Dendritic cell treated with granulocyte-macrophage colony-stimulating factor and Interleukin-4, amounts not matched to agents 40 ng/mL and 50 ng/mL, for 4 days (primary cell): ENCODE data around the gene SEPTIN11.
"Not testable (repeated sequence)": the region's sequence is repeated elsewhere in the genome, so short reads cannot be mapped to it uniquely, and the experiment has no call there.

Source experiments
- H3K27ac Mint-ChIP-seq: one replicate; pipeline ENCODE4 v1.8.0; 2022; ENCODE audit warnings: mild to moderate bottlenecking, mixed read lengths
- H3K27me3 Mint-ChIP-seq: one replicate; pipeline ENCODE4 v1.8.0; 2022; ENCODE audit warnings: mild to moderate bottlenecking, mixed read lengths
- H3K36me3 Mint-ChIP-seq: one replicate; pipeline ENCODE4 v1.8.0; 2022; ENCODE audit warnings: low read depth, mixed read lengths
- H3K4me1 Mint-ChIP-seq: one replicate; pipeline ENCODE4 v1.8.0; 2022; ENCODE audit warnings: low read depth, mixed read lengths
- H3K4me3 Mint-ChIP-seq: one replicate; pipeline ENCODE4 v1.8.0; 2022; ENCODE audit warnings: mild to moderate bottlenecking, moderate library complexity, mixed read lengths
- H3K9me3 Mint-ChIP-seq: one replicate; pipeline ENCODE4 v1.8.0; 2022; ENCODE audit warnings: mixed read lengths
- intact Hi-C: fragments of 100-400 bp; cut with micrococcal nuclease; formaldehyde crosslinking; loops from one replicate; pipeline ENCODE4 v1.15.0; 2022

Gene SEPTIN11

GRCh38 chr4:76958891-76959290 is 9.3 kb downstream of the SEPTIN11 start:
- no peak overlapping the region for H3K4me3 Mint-ChIP-seq
- H3K36me3 Mint-ChIP-seq: peaks cover under 1% of the 10 kb centered on the region
- H3K9me3 Mint-ChIP-seq: no peaks in the 10 kb centered on the region
- H3K4me1 Mint-ChIP-seq: peaks cover 21% of the 10 kb centered on the region
- intact Hi-C loops: no loop called here
- no peaks in the 10 kb centered on the region for H3K27me3 Mint-ChIP-seq
- no peak overlapping the region for H3K27ac Mint-ChIP-seq

- intact Hi-C loops: no loop called here
- Mint-ChIP-seq H3K27ac (no peak overlapping the region), H3K36me3 (peaks cover 6% of the 10 kb centered on the region), H3K27me3 (no peaks in the 10 kb centered on the region), H3K9me3 (no peaks in the 10 kb centered on the region), H3K4me3 (no peak overlapping the region), H3K4me1 (peaks cover 14% of the 10 kb centered on the region)
Measured at GRCh38 chr4:76960014-76960413, 10.5 kb downstream of the SEPTIN11 start.

- Mint-ChIP-seq H3K27me3 (no peaks in the 10 kb centered on the region), H3K9me3 (no peaks in the 10 kb centered on the region), H3K4me1 (peaks cover 5% of the 10 kb centered on the region), H3K27ac (no peak overlapping the region), H3K36me3 (peaks cover 6% of the 10 kb centered on the region), H3K4me3 (no peak overlapping the region)
- intact Hi-C loops: no loop called here
Measured at GRCh38 chr4:76962406-76963130, 13.0 kb downstream of the SEPTIN11 start.

- Mint-ChIP-seq H3K9me3 (no peaks in the 10 kb centered on the region), H3K27me3 (no peaks in the 10 kb centered on the region), H3K4me3 (no peak overlapping the region), H3K36me3 (peaks cover 6% of the 10 kb centered on the region), H3K4me1 (peaks cover 4% of the 10 kb centered on the region), H3K27ac (no peak overlapping the region)
- intact Hi-C loops: no loop called here
Measured at GRCh38 chr4:76963131-76963750, 13.7 kb downstream of the SEPTIN11 start.

- intact Hi-C loops, H3K4me1 Mint-ChIP-seq, H3K36me3 Mint-ChIP-seq, H3K4me3 Mint-ChIP-seq, H3K9me3 Mint-ChIP-seq, H3K27ac Mint-ChIP-seq, H3K27me3 Mint-ChIP-seq: not testable (repeated sequence)
Measured at GRCh38 chr4:76963927-76964326, 14.4 kb downstream of the SEPTIN11 start.

- no peaks in the 10 kb centered on the region for H3K9me3 Mint-ChIP-seq
- peaks cover 4% of the 10 kb centered on the region for H3K4me1 Mint-ChIP-seq
- H3K27me3 Mint-ChIP-seq: no peaks in the 10 kb centered on the region
- intact Hi-C loops: no loop called here
- H3K4me3 Mint-ChIP-seq: no peak overlapping the region
- H3K27ac Mint-ChIP-seq: no peak overlapping the region
- peaks cover 6% of the 10 kb centered on the region for H3K36me3 Mint-ChIP-seq
Measured at GRCh38 chr4:76964769-76965168, 15.2 kb downstream of the SEPTIN11 start.

GRCh38 chr4:76965866-76966579 is 16.5 kb downstream of the SEPTIN11 start:
- Mint-ChIP-seq H3K4me1 (no peaks in the 10 kb centered on the region), H3K4me3 (no peak overlapping the region), H3K9me3 (no peaks in the 10 kb centered on the region), H3K27ac (no peak overlapping the region), H3K36me3 (peaks cover 6% of the 10 kb centered on the region), H3K27me3 (no peaks in the 10 kb centered on the region)
- intact Hi-C loops: no loop called here

- Mint-ChIP-seq H3K36me3 (peaks cover 5% of the 10 kb centered on the region), H3K4me3 (no peak overlapping the region), H3K9me3 (no peaks in the 10 kb centered on the region), H3K4me1 (no peaks in the 10 kb centered on the region), H3K27me3 (no peaks in the 10 kb centered on the region), H3K27ac (no peak overlapping the region)
- intact Hi-C loops: no loop called here
Measured at GRCh38 chr4:76968937-76969336, 19.4 kb downstream of the SEPTIN11 start.

- intact Hi-C loops: no loop called here
- Mint-ChIP-seq H3K27ac (no peak overlapping the region), H3K9me3 (no peaks in the 10 kb centered on the region), H3K36me3 (no peaks in the 10 kb centered on the region), H3K4me3 (no peak overlapping the region), H3K4me1 (no peaks in the 10 kb centered on the region), H3K27me3 (no peaks in the 10 kb centered on the region)
Measured at GRCh38 chr4:76969495-76969894, 19.9 kb downstream of the SEPTIN11 start.

- Mint-ChIP-seq H3K27me3 (no peaks in the 10 kb centered on the region), H3K27ac (no peak overlapping the region), H3K36me3 (no peaks in the 10 kb centered on the region), H3K4me3 (no peak overlapping the region), H3K4me1 (no peaks in the 10 kb centered on the region), H3K9me3 (no peaks in the 10 kb centered on the region)
- intact Hi-C loops: no loop called here
Measured at GRCh38 chr4:76969941-76970529, 20.5 kb downstream of the SEPTIN11 start.

GRCh38 chr4:76972306-76972705 is 22.8 kb downstream of the SEPTIN11 start:
- Mint-ChIP-seq H3K4me3 (no peak overlapping the region), H3K4me1 (no peaks in the 10 kb centered on the region), H3K36me3 (no peaks in the 10 kb centered on the region), H3K27ac (no peak overlapping the region), H3K27me3 (no peaks in the 10 kb centered on the region), H3K9me3 (no peaks in the 10 kb centered on the region)
- intact Hi-C loops: no loop called here

GRCh38 chr4:76974150-76974549 is 24.6 kb downstream of the SEPTIN11 start:
- no peak overlapping the region for H3K27ac Mint-ChIP-seq
- H3K4me3 Mint-ChIP-seq: no peak overlapping the region
- no peaks in the 10 kb centered on the region for H3K27me3 Mint-ChIP-seq
- peaks cover 14% of the 10 kb centered on the region for H3K4me1 Mint-ChIP-seq
- peaks cover 5% of the 10 kb centered on the region for H3K9me3 Mint-ChIP-seq
- intact Hi-C loops: no loop called here
- H3K36me3 Mint-ChIP-seq: no peaks in the 10 kb centered on the region

- H3K27me3 Mint-ChIP-seq: no peaks in the 10 kb centered on the region
Measured at GRCh38 chr4:76977113-76977512, 27.6 kb downstream of the SEPTIN11 start.

GRCh38 chr4:76977736-76978350 is 28.3 kb downstream of the SEPTIN11 start:
- Mint-ChIP-seq H3K9me3 (peaks cover 7% of the 10 kb centered on the region), H3K27me3 (no peaks in the 10 kb centered on the region), H3K4me3 (no peak overlapping the region), H3K4me1 (peaks cover 41% of the 10 kb centered on the region), H3K27ac (no peak overlapping the region), H3K36me3 (no peaks in the 10 kb centered on the region)
- intact Hi-C loops: no loop called here

More at GRCh38 chr4:76977113-76977512, 27.6 kb downstream of the SEPTIN11 start:
- no peaks in the 10 kb centered on the region for H3K36me3 Mint-ChIP-seq
- peaks cover 35% of the 10 kb centered on the region for H3K4me1 Mint-ChIP-seq
- peaks cover 7% of the 10 kb centered on the region for H3K9me3 Mint-ChIP-seq
- no peak overlapping the region for H3K27ac Mint-ChIP-seq
- H3K4me3 Mint-ChIP-seq: no peak overlapping the region
- intact Hi-C loops: no loop called here
